Fibroblast of lung (primary cell): ENCODE measurements around the gene USP30. TPM values are rescaled to one million over a fixed set of nuclear protein-coding genes. Genes with fewer than 3 reads are reported as not detected.

Source experiments
- DNase-seq, 2 donors: peaks; one replicate each; pipeline versions ENCODE4 v3.0.0 to v3.0.0-alpha.2; 2010; ENCODE audit warnings: low read depth in 2 of 2
- H2AFZ ChIP-seq: 2 replicates; pipeline ENCODE4 v1.5.1; 2012; ENCODE audit warnings: low read length, control low read depth, inconsistent platforms
- H3K27ac ChIP-seq: 2 replicates; pipeline ENCODE4 v1.5.1; 2011; ENCODE audit warnings: low read length, control low read depth; ENCODE audit not compliant: insufficient read depth
- H3K27me3 ChIP-seq: 2 replicates; pipeline ENCODE4 v1.5.1; 2011; ENCODE audit warnings: mild to moderate bottlenecking, low read length; ENCODE audit not compliant: control insufficient read depth, insufficient read depth
- H3K36me3 ChIP-seq: 2 replicates; pipeline ENCODE4 v1.5.1; 2011; ENCODE audit warnings: low read length; ENCODE audit not compliant: control insufficient read depth, insufficient read depth
- H3K4me1 ChIP-seq: 2 replicates; pipeline ENCODE4 v1.5.1; 2011; ENCODE audit warnings: low read length; ENCODE audit not compliant: control insufficient read depth, insufficient read depth; ENCODE audit errors: extremely low read depth
- H3K4me2 ChIP-seq: 2 replicates; pipeline ENCODE4 v1.5.1; 2011; ENCODE audit warnings: low read length, control low read depth; ENCODE audit not compliant: insufficient read depth; ENCODE audit errors: extremely low read depth
- H3K4me3 ChIP-seq, 4 experiments: fragments of 200-600 bp in 1 of 4; sonication (generic) in 1 of 4; replicated peaks in 1 of 4; 2 replicates each; pipeline ENCODE4 v1.5.1; 2011 to 2016; ENCODE audit warnings: low read length in 4 of 4, low read depth in 3 of 4, mild to moderate bottlenecking in 3 of 4, control low read depth in 2 of 4, inconsistent platforms in 1 of 4, mixed read lengths in 1 of 4; ENCODE audit not compliant: insufficient read depth in 1 of 4; ENCODE audit errors: control extremely low read depth in 1 of 4
- H3K79me2 ChIP-seq: 2 replicates; pipeline ENCODE4 v1.5.1; 2012; ENCODE audit warnings: mild to moderate bottlenecking, low read length, inconsistent platforms; ENCODE audit not compliant: control insufficient read depth, insufficient read depth
- H3K9ac ChIP-seq: 2 replicates; pipeline ENCODE4 v1.5.1; 2011; ENCODE audit warnings: mild to moderate bottlenecking, low read length, control low read depth; ENCODE audit not compliant: insufficient read depth
- H3K9me3 ChIP-seq: 2 replicates; pipeline ENCODE4 v1.5.1; 2012; ENCODE audit warnings: low read depth, low read length; ENCODE audit not compliant: control insufficient read depth, insufficient read depth
- H4K20me1 ChIP-seq: 2 replicates; pipeline ENCODE4 v1.5.1; 2011; ENCODE audit warnings: low read length; ENCODE audit not compliant: control insufficient read depth, insufficient read depth; ENCODE audit errors: extremely low read depth
- CTCF ChIP-seq, 2 donors: IDR thresholded peaks in 1 of 2; conservative IDR thresholded peaks in 1 of 2; 1 replicate in 1 of 2; 2 replicates in 1 of 2; pipeline ENCODE4 v1.5.1; 2011 to 2012; ENCODE audit warnings: low read length in 2 of 2, control low read depth in 1 of 2, inconsistent platforms in 1 of 2, low read depth in 1 of 2, mild to moderate bottlenecking in 1 of 2
- EZH2 ChIP-seq: IDR thresholded peaks from 2 replicates; pipeline ENCODE4 v1.5.1; 2012; ENCODE audit warnings: low read length, control low read depth, mild to moderate bottlenecking; ENCODE audit errors: missing control alignments
- polyA plus RNA-seq, 2 donors: library from polyadenylated mRNA; depleted of rRNA in 1 of 2; stranded (reverse) in 1 of 2; unstranded in 1 of 2; fragments of >200 nt; gene quantifications; 2 replicates each; pipeline ENCODE4 v1.2.1, GENCODE V29; 2011 to 2012; ENCODE audit warnings: missing spikeins in 1 of 2
- total RNA-seq: library from RNA; depleted of rRNA; stranded (reverse); fragments of >200 nt; gene quantifications from 2 replicates; pipeline ENCODE4 v1.2.1, GENCODE V29; 2014

USP30 gene
- total and polyA plus RNA-seq, 2 donors (not counting 1 experiment from before 2014, with no cell fraction given) = 9.9 to 13.9 TPM

- Histone ChIP-seq H3K9ac (no peak overlapping the region), H4K20me1 (no peaks in the 10 kb centered on the region), H2AFZ (no peak overlapping the region), H3K27me3 (no peaks in the 10 kb centered on the region), H3K4me2 (no peak overlapping the region), H3K4me1 (no peaks in the 10 kb centered on the region), H3K79me2 (no peaks in the 10 kb centered on the region), H3K27ac (no peak overlapping the region), H3K9me3 (no peaks in the 10 kb centered on the region), H3K36me3 (peaks cover 4% of the 10 kb centered on the region), H3K4me3 (no peak overlapping the region)
- no peak for DNase-seq
- TF ChIP-seq EZH2 (no peak), CTCF (conservative IDR thresholded peaks at IDR 0.05 in 1 of 2, IDR thresholded peaks at IDR 0.05 in 1 of 2; ENCODE audit: low read depth in 1 of 2, low read length in 2 of 2) (no peak)
These were observed 13.4 kb downstream of the USP30 start for GRCh38 chr12:109065853-109066193.

- no peak for DNase-seq
- H4K20me1 ChIP-seq = no peaks in the 10 kb centered on the region
- H3K9ac ChIP-seq = no peak overlapping the region
- no peak overlapping the region for H3K27ac ChIP-seq
- no peak for TF ChIP-seq EZH2
- no peak for TF ChIP-seq CTCF (conservative IDR thresholded peaks at IDR 0.05 in 1 of 2, IDR thresholded peaks at IDR 0.05 in 1 of 2; ENCODE audit: low read depth in 1 of 2, low read length in 2 of 2)
- no peaks in the 10 kb centered on the region for H3K4me1 ChIP-seq
- no peaks in the 10 kb centered on the region for H3K79me2 ChIP-seq
- no peaks in the 10 kb centered on the region for H3K27me3 ChIP-seq
- H3K4me2 ChIP-seq = no peak overlapping the region
- H3K4me3 ChIP-seq = no peak overlapping the region
- no peaks in the 10 kb centered on the region for H3K9me3 ChIP-seq
- H3K36me3 ChIP-seq = peaks cover 4% of the 10 kb centered on the region
- no peak overlapping the region for H2AFZ ChIP-seq
These were observed 17.2 kb downstream of the USP30 start for GRCh38 chr12:109069307-109070271.

GRCh38 chr12:109074866-109075265 is 22.5 kb downstream of the USP30 start:
- Histone ChIP-seq H3K4me2 (no peak overlapping the region), H3K9me3 (no peaks in the 10 kb centered on the region), H3K4me3 (no peak overlapping the region), H4K20me1 (no peaks in the 10 kb centered on the region), H3K36me3 (no peaks in the 10 kb centered on the region), H2AFZ (no peak overlapping the region), H3K79me2 (no peaks in the 10 kb centered on the region), H3K4me1 (no peaks in the 10 kb centered on the region), H3K27ac (no peak overlapping the region), H3K27me3 (no peaks in the 10 kb centered on the region), H3K9ac (no peak overlapping the region)
- no peak for TF ChIP-seq EZH2
- TF ChIP-seq CTCF (conservative IDR thresholded peaks at IDR 0.05 in 1 of 2, IDR thresholded peaks at IDR 0.05 in 1 of 2; ENCODE audit: low read depth in 1 of 2, low read length in 2 of 2) = no peak
- no peak for DNase-seq
